NCI-H2171 treated with DMSO at 0.1 percent for 48 hours (cell line): ENCODE measurements around the gene SH3PXD2B.
"Not testable (repeated sequence)": the region's sequence is repeated elsewhere in the genome, so short reads cannot be mapped to it uniquely, and the experiment has no call there.

Experiments
- DNase-seq: peaks from one replicate; lab custom pipeline; 2025; lab: John Stamatoyannopoulos, UW

The SH3PXD2B gene

GRCh38 chr5:172417983-172418630, 36.2 kb downstream of the SH3PXD2B start:
- DNase-seq, result peak; percentile 30

- no peak for DNase-seq
These were observed 37.0 kb downstream of the SH3PXD2B start for GRCh38 chr5:172417130-172417841.

- no peak for DNase-seq
These were observed 38.7 kb downstream of the SH3PXD2B start for GRCh38 chr5:172415362-172416275.

DNA sequence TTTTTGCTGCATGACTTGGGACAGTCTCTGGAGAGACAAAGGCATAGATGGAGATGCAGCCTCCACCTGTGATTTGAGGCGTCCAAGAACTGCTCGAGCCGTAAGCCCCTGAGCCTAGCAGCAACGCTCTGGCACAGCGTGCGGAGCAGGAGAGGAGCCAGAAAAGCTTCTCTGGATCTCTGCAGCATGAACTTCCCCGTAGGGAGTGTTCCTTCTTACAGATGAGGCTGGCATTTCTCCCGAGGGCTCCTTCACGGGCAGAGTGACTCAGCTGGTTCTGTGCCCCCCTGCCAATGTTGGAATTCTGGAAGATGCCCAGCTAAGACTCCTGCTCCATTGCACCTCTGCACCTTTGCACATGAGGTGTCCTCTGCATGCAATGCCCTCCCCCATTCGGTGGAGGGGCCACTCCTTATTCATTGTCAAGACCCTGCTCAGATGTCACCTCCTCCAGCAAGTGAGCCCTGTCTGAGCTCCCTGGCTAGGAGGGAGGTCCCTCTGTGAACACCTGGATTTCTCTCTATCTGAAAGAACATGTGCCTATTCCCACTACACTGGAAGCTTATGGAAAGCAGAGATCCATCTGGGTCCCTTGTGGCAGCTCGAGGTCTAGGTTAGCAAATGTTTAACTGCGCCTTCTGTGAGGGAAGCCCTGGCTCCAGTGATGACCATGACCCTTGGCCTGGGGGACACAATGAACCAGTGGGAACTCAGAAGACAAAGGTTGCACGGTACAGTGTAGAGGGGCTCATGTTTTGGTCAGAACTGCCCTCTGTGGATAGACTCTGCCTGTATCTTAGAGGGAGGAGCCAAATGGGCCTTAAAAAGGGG, 39.6 kb downstream of the SH3PXD2B start:
- DNase-seq, result no peak

- DNase-seq, result no peak
These were observed 40.6 kb downstream of the SH3PXD2B start for GRCh38 chr5:172413601-172414171.

DNA sequence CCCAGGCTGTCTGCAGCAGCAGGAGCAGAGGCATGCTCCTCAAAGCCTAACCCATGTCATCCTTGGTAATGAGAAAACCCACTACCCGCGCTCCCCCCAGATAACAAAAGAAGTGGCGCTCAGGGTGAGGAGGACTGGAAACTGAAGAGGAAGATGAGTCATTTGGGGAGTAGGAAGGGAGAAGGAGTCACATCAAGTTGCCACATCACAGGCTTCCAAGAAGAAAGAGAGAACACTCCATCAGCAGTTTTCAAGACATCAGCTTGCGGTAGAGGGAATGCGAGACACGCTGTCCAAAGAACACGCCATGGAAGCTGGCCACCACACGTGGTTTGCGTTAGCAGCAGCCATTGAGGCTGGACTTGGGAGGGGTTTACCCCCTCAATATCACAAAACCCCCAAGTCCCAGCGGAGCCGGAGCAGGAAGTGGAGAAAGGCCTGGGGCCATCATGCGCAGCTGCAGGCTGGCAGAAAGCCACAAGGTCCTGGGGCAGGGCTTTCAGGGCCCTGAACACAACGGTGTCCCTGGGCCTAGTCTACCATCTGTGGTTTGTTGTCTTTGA, 41.5 kb downstream of the SH3PXD2B start:
- DNase-seq, result no peak

GRCh38 chr5:172411484-172412072, 42.7 kb downstream of the SH3PXD2B start:
- DNase-seq, result no peak

GRCh38 chr5:172410662-172411483, 43.5 kb downstream of the SH3PXD2B start:
- no peak for DNase-seq

- DNase-seq, result no peak
These were observed 44.2 kb downstream of the SH3PXD2B start for GRCh38 chr5:172410160-172410559.

- DNase-seq, result not testable (repeated sequence)
These were observed 44.8 kb downstream of the SH3PXD2B start for GRCh38 chr5:172409477-172409876.

DNA sequence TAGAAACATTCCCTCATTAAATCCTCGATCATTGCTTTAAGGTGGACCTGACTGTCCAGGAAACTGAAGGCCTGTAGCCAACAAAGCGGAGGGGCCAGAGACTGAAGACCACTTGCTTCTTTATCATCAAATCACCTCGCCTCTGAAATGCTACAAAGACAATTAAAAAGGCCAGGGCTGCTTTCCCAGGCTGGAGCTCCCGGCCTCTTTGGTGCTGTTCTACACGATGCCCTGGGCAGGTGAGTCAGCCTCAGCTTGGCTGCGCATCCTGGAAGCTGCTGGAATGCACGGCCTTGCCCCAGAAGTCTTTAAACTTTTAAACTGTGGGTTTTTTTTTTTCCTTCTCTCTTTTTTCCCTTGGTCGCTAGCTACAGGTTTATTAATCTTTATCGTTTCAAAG, 46.5 kb downstream of the SH3PXD2B start:
- DNase-seq, result no peak

GRCh38 chr5:172407241-172407691, 47.1 kb downstream of the SH3PXD2B start:
- DNase-seq, result no peak

GRCh38 chr5:172405226-172406107, 48.9 kb downstream of the SH3PXD2B start:
- DNase-seq, result no peak

- no peak for DNase-seq
These were observed 49.6 kb downstream of the SH3PXD2B start for GRCh38 chr5:172404746-172405145.

- DNase-seq, result no peak
These were observed 50.5 kb downstream of the SH3PXD2B start for GRCh38 chr5:172403817-172404216.

GRCh38 chr5:172403189-172403796, 51.0 kb downstream of the SH3PXD2B start:
- DNase-seq, result no peak

GRCh38 chr5:172402531-172403188, 51.7 kb downstream of the SH3PXD2B start:
- DNase-seq, result no peak

DNA sequence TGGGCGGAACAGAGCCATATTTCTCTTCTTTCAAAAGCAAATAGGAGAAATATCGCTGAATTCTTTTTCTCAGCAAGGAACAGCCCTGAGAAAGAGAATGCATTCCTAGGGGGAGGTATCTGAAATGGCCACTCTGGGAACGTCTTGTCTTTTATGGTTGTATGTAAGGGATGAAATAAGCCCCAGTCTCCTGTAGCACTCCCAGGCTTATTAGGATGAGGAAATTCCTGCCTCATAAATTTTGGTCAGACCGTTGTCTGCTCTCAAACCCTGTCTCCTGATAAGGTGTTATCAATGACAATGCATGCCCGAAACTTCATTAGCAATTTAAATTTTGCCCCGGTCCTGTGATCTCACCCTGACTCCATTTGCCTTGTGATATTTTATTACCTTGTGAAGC, 52.3 kb downstream of the SH3PXD2B start:
- DNase-seq, result not testable (repeated sequence)
